Measurements from ENCODE around the gene CDC42EP2. TPM values are rescaled to one million over a fixed set of nuclear protein-coding genes. Genes with fewer than 3 reads are reported as not detected.
A peak's percentile ranks its signal among the peaks of the same experiment; 100 is the strongest.

The CDC42EP2 gene
- total RNA-seq, 1 donor: 15.6 TPM

DNA sequence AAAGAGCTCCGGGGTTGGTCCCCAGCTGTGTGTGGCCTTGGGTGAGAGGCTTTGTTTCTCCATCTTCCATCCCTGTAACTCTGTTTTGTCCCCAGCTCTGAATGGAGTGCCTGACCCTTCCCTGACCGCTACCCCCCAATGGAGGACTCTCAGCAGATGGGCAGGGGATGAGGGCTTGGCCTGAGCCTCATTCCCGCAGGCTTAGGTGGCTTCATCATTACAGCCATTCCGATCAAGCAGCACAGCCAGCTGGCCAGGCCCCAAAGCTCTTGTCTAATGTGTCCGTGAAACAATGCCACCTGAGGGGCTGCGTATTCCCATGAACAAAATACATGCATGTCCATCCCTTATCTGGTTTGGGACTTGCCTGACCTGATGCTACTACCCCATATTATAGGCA is 3.9 kb upstream of the CDC42EP2 start:
- Histone ChIP-seq H3K27ac (ENCODE audit: low read depth, low read length) (peak overlapping the region; percentile 74), H4K20me1 (ENCODE audit: insufficient read depth, low read length) (peaks cover under 1% of the 10 kb centered on the region), H3K27me3 (ENCODE audit: insufficient read depth, low read length) (no peaks in the 10 kb centered on the region), H2AFZ (ENCODE audit: low read length) (no peak overlapping the region), H3K36me3 (ENCODE audit: insufficient read depth, low read length) (no peaks in the 10 kb centered on the region), H3K4me3 (ENCODE audit: insufficient read depth, low read length) (no peak overlapping the region), H3K79me2 (ENCODE audit: insufficient read depth, low read length) (peaks cover 9% of the 10 kb centered on the region), H3K4me1 (ENCODE audit: insufficient read depth, low read length) (peaks cover 37% of the 10 kb centered on the region), H3K9me3 (ENCODE audit: low read depth, low read length) (no peaks in the 10 kb centered on the region), H3K4me2 (ENCODE audit: insufficient read depth, low read length) (peak overlapping the region; percentile 23)
- peak; percentile 29 for DNase-seq (ENCODE audit: insufficient read length, low spot score, missing footprints)
- no peak for TF ChIP-seq CTCF (IDR thresholded peaks at IDR 0.05; ENCODE audit: extremely low read depth, low read depth, low read length)

DNA sequence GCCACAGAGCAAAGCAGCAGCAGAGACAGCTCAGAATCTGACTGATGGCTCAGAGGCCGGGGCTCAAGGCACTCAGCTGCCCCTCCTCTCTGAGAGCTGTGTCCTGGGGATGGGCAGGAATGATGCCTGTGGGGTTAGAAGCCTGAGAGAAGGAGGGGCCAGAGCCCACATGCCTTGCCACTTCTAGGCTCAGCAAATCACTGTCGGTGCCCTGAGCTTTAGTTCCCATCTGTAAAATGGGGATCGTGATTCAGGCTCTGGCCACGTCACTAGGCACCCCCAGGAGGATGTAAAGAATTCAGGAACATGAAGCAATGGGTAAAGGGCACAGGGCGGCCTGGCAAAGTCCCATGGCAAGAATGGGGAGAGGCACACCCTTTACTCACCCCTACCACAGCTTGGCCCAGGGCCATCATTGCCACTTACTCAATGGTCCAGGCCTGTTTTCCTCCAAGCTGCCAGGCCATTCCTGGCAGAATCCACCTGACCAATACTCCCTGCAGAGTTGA is 3.4 kb upstream of the CDC42EP2 start:
- Histone ChIP-seq H3K9me3 (ENCODE audit: low read depth, low read length) (no peaks in the 10 kb centered on the region), H3K36me3 (ENCODE audit: insufficient read depth, low read length) (no peaks in the 10 kb centered on the region), H3K4me2 (ENCODE audit: insufficient read depth, low read length) (peak overlapping the region; percentile 23), H3K4me1 (ENCODE audit: insufficient read depth, low read length) (peaks cover 42% of the 10 kb centered on the region), H2AFZ (ENCODE audit: low read length) (no peak overlapping the region), H3K79me2 (ENCODE audit: insufficient read depth, low read length) (peaks cover 14% of the 10 kb centered on the region), H3K27ac (ENCODE audit: low read depth, low read length) (peak overlapping the region; percentile 74), H3K27me3 (ENCODE audit: insufficient read depth, low read length) (no peaks in the 10 kb centered on the region), H3K4me3 (ENCODE audit: insufficient read depth, low read length) (no peak overlapping the region), H4K20me1 (ENCODE audit: insufficient read depth, low read length) (peaks cover 2% of the 10 kb centered on the region)
- TF ChIP-seq CTCF (IDR thresholded peaks at IDR 0.05; ENCODE audit: extremely low read depth, low read depth, low read length): no peak
- DNase-seq (ENCODE audit: insufficient read length, low spot score, missing footprints): peak; percentile 92

GRCh38 chr11:65315204-65315865 is 669 bp downstream of the CDC42EP2 start:
- peak; percentile 92 for DNase-seq (ENCODE audit: insufficient read length, low spot score, missing footprints)
- H4K20me1 ChIP-seq (ENCODE audit: insufficient read depth, low read length): peaks cover 24% of the 10 kb centered on the region
- H3K4me3 ChIP-seq (ENCODE audit: insufficient read depth, low read length): peak overlapping the region; percentile 97
- peak; percentile 74 for TF ChIP-seq CTCF (IDR thresholded peaks at IDR 0.05; ENCODE audit: extremely low read depth, low read depth, low read length)
- peaks cover 3% of the 10 kb centered on the region for H3K36me3 ChIP-seq (ENCODE audit: insufficient read depth, low read length)
- H3K79me2 ChIP-seq (ENCODE audit: insufficient read depth, low read length): peaks cover 43% of the 10 kb centered on the region
- H3K27ac ChIP-seq (ENCODE audit: low read depth, low read length): peak overlapping the region; percentile 98
- H2AFZ ChIP-seq (ENCODE audit: low read length): no peak overlapping the region
- peaks cover 39% of the 10 kb centered on the region for H3K4me1 ChIP-seq (ENCODE audit: insufficient read depth, low read length)
- peak overlapping the region; percentile 92 for H3K4me2 ChIP-seq (ENCODE audit: insufficient read depth, low read length)
- H3K9me3 ChIP-seq (ENCODE audit: low read depth, low read length): no peaks in the 10 kb centered on the region
- no peaks in the 10 kb centered on the region for H3K27me3 ChIP-seq (ENCODE audit: insufficient read depth, low read length)

- Histone ChIP-seq H3K36me3 (ENCODE audit: insufficient read depth, low read length) (peaks cover 6% of the 10 kb centered on the region), H3K79me2 (ENCODE audit: insufficient read depth, low read length) (peaks cover 48% of the 10 kb centered on the region), H3K4me2 (ENCODE audit: insufficient read depth, low read length) (peak overlapping the region; percentile 92), H3K27me3 (ENCODE audit: insufficient read depth, low read length) (no peaks in the 10 kb centered on the region), H3K4me3 (ENCODE audit: insufficient read depth, low read length) (peak overlapping the region; percentile 97), H2AFZ (ENCODE audit: low read length) (no peak overlapping the region), H4K20me1 (ENCODE audit: insufficient read depth, low read length) (peaks cover 29% of the 10 kb centered on the region), H3K27ac (ENCODE audit: low read depth, low read length) (peak overlapping the region; percentile 98), H3K9me3 (ENCODE audit: low read depth, low read length) (no peaks in the 10 kb centered on the region), H3K4me1 (ENCODE audit: insufficient read depth, low read length) (peaks cover 33% of the 10 kb centered on the region)
- DNase-seq (ENCODE audit: insufficient read length, low spot score, missing footprints): no peak
- TF ChIP-seq CTCF (IDR thresholded peaks at IDR 0.05; ENCODE audit: extremely low read depth, low read depth, low read length): no peak
These were observed 1.2 kb downstream of the CDC42EP2 start for GRCh38 chr11:65315866-65316226.

Data from osteoblast (primary cell).